Mesenchymal stem cell (in vitro differentiated cells and primary cell): ENCODE measurements around the gene OR4K14.

Experiments used
- DNase-seq: peaks from one replicate; pipeline ENCODE4 v3.0.0-alpha.2; 2013
- H2AFZ ChIP-seq: one replicate; pipeline ENCODE4 v1.6.1; 2013; ENCODE audit warnings: low read depth, mild to moderate bottlenecking, control low read depth, inconsistent platforms, low read length, moderate library complexity
- H2AK5ac ChIP-seq: 2 replicates; pipeline ENCODE4 v1.6.1; 2013; ENCODE audit warnings: low read length, moderate library complexity, mild to moderate bottlenecking, inconsistent platforms; ENCODE audit not compliant: severe bottlenecking
- H2BK120ac ChIP-seq: one replicate; pipeline ENCODE4 v1.6.1; 2013; ENCODE audit warnings: low read depth, mild to moderate bottlenecking, inconsistent platforms, low read length, moderate library complexity
- H2BK12ac ChIP-seq, 2 experiments: one replicate each; pipeline ENCODE4 v1.6.1; 2013; ENCODE audit warnings: inconsistent platforms in 2 of 2, low read length in 2 of 2, mild to moderate bottlenecking in 2 of 2, moderate library complexity in 2 of 2, control low read depth in 1 of 2
- H2BK15ac ChIP-seq: one replicate; pipeline ENCODE4 v1.6.1; 2013; ENCODE audit warnings: mild to moderate bottlenecking, low read depth, inconsistent platforms; ENCODE audit not compliant: poor library complexity, severe bottlenecking
- H2BK5ac ChIP-seq: 2 replicates; pipeline ENCODE4 v1.6.1; 2013; ENCODE audit warnings: low read depth, mild to moderate bottlenecking, low read length, control low read depth, inconsistent platforms; ENCODE audit not compliant: poor library complexity, severe bottlenecking
- H3K14ac ChIP-seq, 2 experiments: one replicate each; pipeline ENCODE4 v1.6.1; 2013; ENCODE audit warnings: inconsistent platforms in 2 of 2, low read length in 2 of 2, control low read depth in 1 of 2, mild to moderate bottlenecking in 1 of 2, moderate library complexity in 1 of 2
- H3K18ac ChIP-seq, 2 experiments: one replicate each; pipeline ENCODE4 v1.6.1; 2013; ENCODE audit warnings: inconsistent platforms in 2 of 2, low read length in 2 of 2, control low read depth in 1 of 2, low read depth in 1 of 2, mild to moderate bottlenecking in 1 of 2
- H3K23ac ChIP-seq, 2 experiments: one replicate each; pipeline ENCODE4 v1.6.1; 2013; ENCODE audit warnings: inconsistent platforms in 2 of 2, low read length in 2 of 2, mild to moderate bottlenecking in 2 of 2, moderate library complexity in 2 of 2, control low read depth in 1 of 2
- H3K27ac ChIP-seq: 2 replicates; pipeline ENCODE4 v1.5.1; 2013; ENCODE audit warnings: mild to moderate bottlenecking, moderate library complexity, low read length, control low read depth, inconsistent platforms; ENCODE audit not compliant: poor library complexity, severe bottlenecking
- H3K27me3 ChIP-seq, 2 experiments: 2 replicates each; pipeline versions ENCODE4 v1.6.1 to v1.7.0; 2013; ENCODE audit warnings: low read length in 2 of 2, mild to moderate bottlenecking in 2 of 2, moderate library complexity in 2 of 2, control low read depth in 1 of 2, inconsistent platforms in 1 of 2; ENCODE audit not compliant: control insufficient read depth in 1 of 2, insufficient read depth in 1 of 2
- H3K36me3 ChIP-seq, 2 experiments: 2 replicates each; pipeline versions ENCODE4 v1.6.1 to v1.7.0; 2013; ENCODE audit warnings: low read length in 2 of 2, control low read depth in 1 of 2, inconsistent platforms in 1 of 2, low read depth in 1 of 2, mild to moderate bottlenecking in 1 of 2; ENCODE audit not compliant: insufficient read depth in 2 of 2, control insufficient read depth in 1 of 2
- H3K4ac ChIP-seq, 2 experiments: one replicate each; pipeline ENCODE4 v1.6.1; 2013; ENCODE audit warnings: inconsistent platforms in 2 of 2, low read length in 2 of 2, mild to moderate bottlenecking in 2 of 2, moderate library complexity in 2 of 2, control low read depth in 1 of 2, low read depth in 1 of 2
- H3K4me1 ChIP-seq: 2 replicates; pipeline ENCODE4 v1.6.1; 2013; ENCODE audit warnings: low read depth, low read length, control low read depth; ENCODE audit not compliant: control insufficient read depth, insufficient read depth
- H3K4me2 ChIP-seq: 2 replicates; pipeline ENCODE4 v1.6.1; 2013; ENCODE audit warnings: low read length, mild to moderate bottlenecking, inconsistent platforms; ENCODE audit not compliant: poor library complexity, severe bottlenecking
- H3K4me3 ChIP-seq, 2 experiments: 2 replicates each; pipeline versions ENCODE4 v1.5.1 to v1.7.0; 2013; ENCODE audit warnings: low read length in 2 of 2, mild to moderate bottlenecking in 2 of 2, control low read depth in 1 of 2, low read depth in 1 of 2; ENCODE audit not compliant: insufficient read depth in 1 of 2
- H3K79me1 ChIP-seq: replicated peaks from 2 replicates; pipeline ENCODE4 v1.6.1; 2013; ENCODE audit warnings: mild to moderate bottlenecking, control low read depth, low read length, inconsistent platforms; ENCODE audit not compliant: poor library complexity, severe bottlenecking
- H3K9ac ChIP-seq: 2 replicates; pipeline ENCODE4 v1.7.0; 2013; ENCODE audit warnings: mild to moderate bottlenecking, low read length, moderate library complexity
- H3K9me3 ChIP-seq: 2 replicates; pipeline ENCODE4 v1.7.0; 2013; ENCODE audit warnings: mild to moderate bottlenecking, low read length; ENCODE audit not compliant: control insufficient read depth
- H4K8ac ChIP-seq: one replicate; pipeline ENCODE4 v1.6.1; 2013; ENCODE audit warnings: inconsistent platforms, mild to moderate bottlenecking, low read length, moderate library complexity
- H4K91ac ChIP-seq: one replicate; pipeline ENCODE4 v1.6.1; 2013; ENCODE audit warnings: mild to moderate bottlenecking, low read length, inconsistent platforms
- WGBS: methylation state at CpG from one replicate; pipeline ENCODE4 v1.1.7; 2013; ENCODE audit warnings: mixed read lengths; 5-methylcytosine and 5-hydroxymethylcytosine counted together

Gene OR4K14

DNA sequence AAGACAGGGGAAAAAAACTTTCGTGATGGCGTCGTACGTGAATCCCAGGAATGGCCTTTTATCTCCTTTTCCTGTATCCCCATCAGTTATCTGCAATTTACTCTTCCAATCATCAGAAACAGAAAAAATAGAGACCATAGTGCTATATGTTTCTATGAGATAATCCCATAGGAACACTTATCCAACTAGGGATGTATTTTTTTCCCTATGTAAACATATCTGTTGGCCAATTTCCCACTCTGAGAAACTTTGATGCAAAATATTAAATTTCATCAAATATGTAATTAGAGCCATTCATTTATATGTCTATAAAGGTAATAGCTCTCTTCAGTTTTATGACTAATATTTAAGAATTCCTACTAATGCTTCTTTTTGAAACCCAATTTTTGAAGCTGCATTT lies 16.8 kb upstream of the OR4K14 start, which contains the start of gene OR4K13:
Gene OR4K13 (minus strand): TSS at position 101 of the 400 bp plus-strand sequence. CDS start 1,280 bp downstream, outside the sequence.
- H2BK15ac ChIP-seq = no peak within 1 kb of the TSS
- WGBS = no CpG with 5 or more reads among the region's 4 CpGs

GRCh38 chr14:20035449-20035848 lies 16.3 kb upstream of the OR4K14 start:
- Histone ChIP-seq H3K4me1 (no peaks in the 10 kb centered on the region), H3K18ac (no peak overlapping the region), H3K27ac (no peak overlapping the region), H3K27me3 (no peaks in the 10 kb centered on the region), H2AK5ac (no peak overlapping the region), H3K79me1 (no peaks in the 10 kb centered on the region), H3K23ac (no peak overlapping the region), H3K36me3 (no peaks in the 10 kb centered on the region), H3K4me3 (no peak overlapping the region), H3K14ac (no peak overlapping the region), H3K9me3 (peaks cover 11% of the 10 kb centered on the region), H2BK15ac (no peak overlapping the region), H3K4me2 (no peak overlapping the region), H2BK120ac (no peak overlapping the region), H4K8ac (no peak overlapping the region), H2AFZ (no peak overlapping the region), H3K4ac (no peak overlapping the region), H4K91ac (no peak overlapping the region), H2BK12ac (no peak overlapping the region), H3K9ac (no peak overlapping the region), H2BK5ac (no peak overlapping the region)
- WGBS = no CpG with 5 or more reads among the region's 3 CpGs
- no peak for DNase-seq

More for the DNA sequence above, 16.8 kb upstream of the OR4K14 start, which contains the start of gene OR4K13:
- no peak within 1 kb of the TSS for H2AFZ ChIP-seq
- no peak within 1 kb of the TSS for H3K14ac ChIP-seq
- no peaks in the 10 kb centered on the region for H3K27me3 ChIP-seq
- no peak within 1 kb of the TSS for H2BK12ac ChIP-seq
- H3K9ac ChIP-seq = no peak within 1 kb of the TSS
- no peaks in the 10 kb centered on the region for H3K36me3 ChIP-seq
- H3K4ac ChIP-seq = no peak within 1 kb of the TSS
- no peak within 1 kb of the TSS for H2AK5ac ChIP-seq
- H3K79me1 ChIP-seq = no peaks in the 10 kb centered on the region
- no peak within 1 kb of the TSS for H3K4me2 ChIP-seq
- H3K4me3 ChIP-seq = no peak within 1 kb of the TSS
- H2BK5ac ChIP-seq = no peak within 1 kb of the TSS
- H3K4me1 ChIP-seq = no peaks in the 10 kb centered on the region
- H3K23ac ChIP-seq = no peak within 1 kb of the TSS
- H2BK120ac ChIP-seq = no peak within 1 kb of the TSS
- no peak within 1 kb of the TSS for H4K8ac ChIP-seq
- no peak within 1 kb of the TSS for H4K91ac ChIP-seq
- H3K9me3 ChIP-seq = peaks cover 11% of the 10 kb centered on the region
- H3K27ac ChIP-seq = no peak within 1 kb of the TSS
- DNase-seq = no peak
- no peak within 1 kb of the TSS for H3K18ac ChIP-seq

DNA sequence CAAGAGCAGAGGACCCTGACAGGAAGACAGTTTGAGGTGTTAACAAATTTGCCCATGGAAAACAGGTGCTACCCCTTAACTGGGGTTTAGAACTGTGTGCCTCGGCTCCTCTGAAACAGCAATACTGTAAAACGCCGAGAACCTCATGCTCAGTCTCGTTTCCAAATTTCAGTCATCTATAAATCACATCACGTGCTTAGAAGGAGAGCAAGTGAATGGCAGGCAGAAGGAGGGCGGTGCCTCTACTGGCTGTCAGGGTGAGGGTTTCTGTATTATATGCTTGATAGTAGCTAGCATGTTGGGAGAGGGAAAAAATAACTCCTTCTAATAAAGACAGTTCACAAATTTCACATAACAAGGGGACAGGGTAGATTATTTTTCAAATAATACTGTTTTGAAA lies 12.0 kb upstream of the OR4K14 start:
- Histone ChIP-seq H2BK15ac (no peak overlapping the region), H4K91ac (no peak overlapping the region), H2AK5ac (no peak overlapping the region), H3K23ac (no peak overlapping the region), H2BK5ac (no peak overlapping the region), H3K4me1 (no peaks in the 10 kb centered on the region), H4K8ac (no peak overlapping the region), H3K27ac (no peak overlapping the region), H3K4me2 (no peak overlapping the region), H3K27me3 (no peaks in the 10 kb centered on the region), H2AFZ (no peak overlapping the region), H2BK120ac (no peak overlapping the region), H3K9me3 (peaks cover 16% of the 10 kb centered on the region), H3K9ac (no peak overlapping the region), H3K36me3 (no peaks in the 10 kb centered on the region), H3K79me1 (no peaks in the 10 kb centered on the region), H3K4me3 (no peak overlapping the region), H3K18ac (no peak overlapping the region), H2BK12ac (no peak overlapping the region), H3K14ac (no peak overlapping the region), H3K4ac (no peak overlapping the region)
- no peak for DNase-seq
- 79% methylated on average over 3 of the region's 6 CpGs for WGBS

- H2AK5ac ChIP-seq = no peak overlapping the region
- H4K91ac ChIP-seq = no peak overlapping the region
- H3K14ac ChIP-seq = no peak overlapping the region
- no peak overlapping the region for H2BK15ac ChIP-seq
- no peaks in the 10 kb centered on the region for H3K4me1 ChIP-seq
- H2BK120ac ChIP-seq = no peak overlapping the region
- DNase-seq = no peak
- no peak overlapping the region for H2AFZ ChIP-seq
- no peaks in the 10 kb centered on the region for H3K27me3 ChIP-seq
- H3K9ac ChIP-seq = no peak overlapping the region
- H3K9me3 ChIP-seq = peaks cover 13% of the 10 kb centered on the region
- no peak overlapping the region for H3K23ac ChIP-seq
- no peak overlapping the region for H3K4me3 ChIP-seq
- no peaks in the 10 kb centered on the region for H3K79me1 ChIP-seq
- no peak overlapping the region for H4K8ac ChIP-seq
- no peak overlapping the region for H3K4ac ChIP-seq
- H2BK5ac ChIP-seq = no peak overlapping the region
- no peak overlapping the region for H3K4me2 ChIP-seq
- no peaks in the 10 kb centered on the region for H3K36me3 ChIP-seq
- no peak overlapping the region for H3K18ac ChIP-seq
- H3K27ac ChIP-seq = no peak overlapping the region
- H2BK12ac ChIP-seq = no peak overlapping the region
Measured at GRCh38 chr14:20008156-20008555, 11.0 kb downstream of the OR4K14 start.
